Urinary bladder (tissue), 4 donors: ENCODE data around the gene GRIK1. TPM values are rescaled to one million over a fixed set of nuclear protein-coding genes. Genes with fewer than 3 reads are reported as not detected.

Experiments used
- DNase-seq: peaks from one replicate; pipeline ENCODE4 v3.0.0-alpha.2; 2015; ENCODE audit errors: extremely low spot score
- H3K27ac ChIP-seq: one replicate; pipeline ENCODE4 v1.5.1; 2013; ENCODE audit warnings: low read depth, mild to moderate bottlenecking, moderate library complexity
- H3K36me3 ChIP-seq: one replicate; pipeline ENCODE4 v1.6.1; 2013; ENCODE audit warnings: mild to moderate bottlenecking, moderate library complexity; ENCODE audit not compliant: insufficient read depth
- H3K4me1 ChIP-seq: one replicate; pipeline ENCODE4 v1.6.1; 2013; ENCODE audit warnings: mild to moderate bottlenecking, moderate library complexity; ENCODE audit not compliant: insufficient read depth
- H3K4me3 ChIP-seq: one replicate; pipeline ENCODE4 v1.5.1; 2013; ENCODE audit warnings: low read depth, low read length
- WGBS: extraction: QIAGEN DNeasy Blood & Tissue Kit; methylation state at CpG from one replicate; pipeline ENCODE4 v1.1.7; 2013; 5-methylcytosine and 5-hydroxymethylcytosine counted together
- polyA plus RNA-seq: library from polyadenylated mRNA; stranded (reverse); fragments of 200-250 nt; gene quantifications from one replicate; pipeline ENCODE4 v1.2.3, GENCODE V29; 2013
- total RNA-seq: library from RNA; depleted of rRNA; stranded (reverse); fragments of >200 nt; gene quantifications from one replicate; pipeline ENCODE4 v1.2.3, GENCODE V29; 2014
- donor health status: healthy with polysubstance abuse.
- donor health status: healthy.

Gene GRIK1
- total and polyA plus RNA-seq, 2 donors, result 1.7 to 3.8 TPM

- Histone ChIP-seq H3K27ac (no peak overlapping the region), H3K36me3 (no peaks in the 10 kb centered on the region), H3K4me1 (no peaks in the 10 kb centered on the region), H3K4me3 (no peak overlapping the region)
- 81% methylated on average over 4 of the region's 4 CpGs for WGBS
- no peak for DNase-seq
Measured at GRCh38 chr21:29671728-29672127, 268.1 kb downstream of the GRIK1 start.

- H3K27ac ChIP-seq, result no peak overlapping the region
- no peaks in the 10 kb centered on the region for H3K36me3 ChIP-seq
- H3K4me1 ChIP-seq, result no peaks in the 10 kb centered on the region
- WGBS, result 88% methylated on average over 2 of the region's 2 CpGs
- DNase-seq, result no peak
- no peak overlapping the region for H3K4me3 ChIP-seq
Measured at GRCh38 chr21:29670228-29670627, 269.6 kb downstream of the GRIK1 start.

GRCh38 chr21:29669416-29669815, 270.4 kb downstream of the GRIK1 start:
- Histone ChIP-seq H3K36me3 (no peaks in the 10 kb centered on the region), H3K27ac (no peak overlapping the region), H3K4me1 (no peaks in the 10 kb centered on the region), H3K4me3 (no peak overlapping the region)
- WGBS, result 81% methylated on average over 2 of the region's 2 CpGs
- no peak for DNase-seq

GRCh38 chr21:29667651-29668050, 272.1 kb downstream of the GRIK1 start:
- no peak overlapping the region for H3K4me3 ChIP-seq
- no peak overlapping the region for H3K27ac ChIP-seq
- no peaks in the 10 kb centered on the region for H3K36me3 ChIP-seq
- WGBS, result 84% methylated on average over 3 of the region's 3 CpGs
- H3K4me1 ChIP-seq, result no peaks in the 10 kb centered on the region
- no peak for DNase-seq

DNA sequence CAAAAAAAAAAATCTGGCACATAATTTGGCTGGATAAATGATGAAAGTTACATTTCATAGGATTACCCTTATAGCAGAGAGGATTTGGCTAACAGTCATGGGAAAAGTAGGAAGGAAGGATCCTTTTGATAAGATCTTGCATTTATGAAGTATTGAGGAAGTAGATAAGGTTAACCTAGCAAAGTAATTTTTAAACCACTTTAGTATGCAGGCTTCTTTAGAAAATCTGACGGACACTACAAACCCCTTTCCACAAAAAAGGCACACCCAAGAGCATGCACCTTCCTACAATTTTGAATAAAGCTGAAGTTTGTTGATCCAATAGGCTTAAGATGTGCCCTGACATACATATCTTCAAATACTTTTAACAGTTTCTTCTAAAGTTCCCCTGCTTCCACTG, 275.2 kb downstream of the GRIK1 start:
- no peaks in the 10 kb centered on the region for H3K36me3 ChIP-seq
- no peak for DNase-seq
- WGBS, result 51% methylated on average over 1 of the region's 1 CpG
- no peak overlapping the region for H3K4me3 ChIP-seq
- H3K27ac ChIP-seq, result no peak overlapping the region
- H3K4me1 ChIP-seq, result no peaks in the 10 kb centered on the region

GRCh38 chr21:29661672-29662442, 277.9 kb downstream of the GRIK1 start:
- no peak overlapping the region for H3K27ac ChIP-seq
- H3K36me3 ChIP-seq, result no peaks in the 10 kb centered on the region
- no peaks in the 10 kb centered on the region for H3K4me1 ChIP-seq
- no peak overlapping the region for H3K4me3 ChIP-seq
- DNase-seq, result no peak
- 86% methylated on average over 3 of the region's 3 CpGs for WGBS

- no peak overlapping the region for H3K27ac ChIP-seq
- H3K4me3 ChIP-seq, result no peak overlapping the region
- no peaks in the 10 kb centered on the region for H3K36me3 ChIP-seq
- WGBS, result 92% methylated on average over 2 of the region's 2 CpGs
- no peak for DNase-seq
- H3K4me1 ChIP-seq, result no peaks in the 10 kb centered on the region
Measured at GRCh38 chr21:29660047-29660720, 279.6 kb downstream of the GRIK1 start.

DNA sequence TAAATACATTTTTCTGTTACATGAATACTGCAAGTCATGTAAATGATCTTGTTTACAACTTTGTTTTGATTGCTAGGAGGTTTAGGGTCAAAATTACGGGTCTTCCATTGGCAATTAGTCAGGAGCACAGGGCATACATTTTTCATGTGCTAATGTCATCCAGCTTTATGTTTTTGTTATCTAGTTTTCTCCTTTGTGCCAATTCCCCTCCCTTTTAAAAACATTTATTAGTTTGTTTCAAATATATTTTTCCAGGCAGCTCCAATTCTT, 280.9 kb downstream of the GRIK1 start:
- DNase-seq, result no peak
- Histone ChIP-seq H3K36me3 (no peaks in the 10 kb centered on the region), H3K27ac (no peak overlapping the region), H3K4me1 (no peaks in the 10 kb centered on the region), H3K4me3 (no peak overlapping the region)
- WGBS, result 45% methylated on average over 1 of the region's 1 CpG

DNA sequence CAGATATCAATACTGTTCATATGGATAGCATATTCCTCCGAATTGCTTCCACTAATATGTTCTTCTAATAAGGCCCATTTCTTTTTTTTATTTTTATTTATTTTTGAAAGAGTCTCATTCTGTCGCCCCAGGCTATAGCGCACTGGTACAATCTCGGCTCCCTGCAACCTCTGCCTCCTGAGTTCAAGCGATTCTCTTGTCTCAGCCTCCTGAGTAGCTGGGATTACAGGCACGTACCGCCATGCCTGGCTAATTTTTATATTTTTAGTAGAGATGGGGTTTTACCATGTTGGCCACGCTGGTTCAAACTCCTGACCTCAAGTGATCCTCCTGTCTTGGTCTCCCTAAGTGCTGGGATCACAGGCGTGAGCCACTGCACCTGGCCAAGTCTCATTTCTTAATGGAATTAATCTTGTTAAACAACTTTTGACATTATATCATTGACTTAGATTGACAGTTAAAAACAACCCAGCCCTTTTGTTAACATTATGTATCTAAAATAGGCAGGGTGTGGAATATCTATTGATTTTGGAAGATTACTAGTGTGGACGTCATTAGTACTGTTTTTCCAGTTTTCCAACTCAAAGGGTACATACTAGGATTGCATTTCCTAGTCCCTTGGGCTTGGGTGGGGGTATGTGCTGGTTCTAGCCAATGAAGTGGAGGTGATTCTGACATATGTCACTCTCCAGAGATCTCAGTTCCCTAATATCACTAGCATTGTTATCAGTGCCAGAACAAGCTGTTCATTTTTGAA, 281.4 kb downstream of the GRIK1 start:
- no peak overlapping the region for H3K4me3 ChIP-seq
- DNase-seq, result no peak
- H3K4me1 ChIP-seq, result no peaks in the 10 kb centered on the region
- H3K36me3 ChIP-seq, result no peaks in the 10 kb centered on the region
- no peak overlapping the region for H3K27ac ChIP-seq
- 94% methylated on average over 10 of the region's 10 CpGs for WGBS

DNA sequence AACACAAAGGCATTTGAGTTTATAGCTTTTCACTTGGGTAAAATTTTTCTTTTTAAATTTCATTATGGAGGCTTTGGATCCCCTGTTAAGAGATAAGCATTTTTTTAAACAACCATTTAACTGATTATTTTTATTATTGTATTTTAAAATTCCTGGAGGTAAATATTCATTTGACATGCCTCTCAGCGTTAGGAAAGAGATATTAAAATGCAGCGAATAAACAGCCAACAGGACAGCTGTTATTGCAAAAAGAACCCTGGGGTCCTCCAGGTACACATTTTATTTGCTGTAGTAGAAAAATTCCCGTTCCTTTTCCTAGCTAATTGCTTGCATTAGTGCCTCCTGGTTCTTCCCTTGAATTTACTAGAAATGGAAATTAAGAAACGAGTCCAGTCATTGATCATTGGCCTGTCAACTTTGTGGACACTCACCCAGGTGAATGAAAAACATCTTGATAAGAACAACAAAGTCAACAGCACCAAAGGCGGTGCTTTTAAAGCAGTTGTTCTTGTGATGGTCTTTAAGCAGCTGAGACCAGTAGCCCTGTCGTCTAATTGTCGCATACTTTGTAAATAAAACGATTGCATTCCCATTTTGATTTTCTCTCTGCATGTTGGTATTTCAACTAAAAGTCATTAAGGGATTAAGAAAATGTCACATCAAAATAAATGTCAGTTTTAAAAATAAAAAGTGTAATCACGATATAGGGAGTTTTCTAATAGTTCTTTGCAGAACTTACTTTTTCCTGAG, 282.4 kb downstream of the GRIK1 start:
- no peaks in the 10 kb centered on the region for H3K36me3 ChIP-seq
- 73% methylated on average over 9 of the region's 9 CpGs for WGBS
- H3K27ac ChIP-seq, result no peak overlapping the region
- no peak for DNase-seq
- no peak overlapping the region for H3K4me3 ChIP-seq
- H3K4me1 ChIP-seq, result no peaks in the 10 kb centered on the region

- 59% methylated on average over 6 of the region's 6 CpGs for WGBS
- DNase-seq, result no peak
- Histone ChIP-seq H3K27ac (no peak overlapping the region), H3K4me3 (no peak overlapping the region), H3K4me1 (no peaks in the 10 kb centered on the region), H3K36me3 (no peaks in the 10 kb centered on the region)
Measured at GRCh38 chr21:29656504-29657239, 283.1 kb downstream of the GRIK1 start.

DNA sequence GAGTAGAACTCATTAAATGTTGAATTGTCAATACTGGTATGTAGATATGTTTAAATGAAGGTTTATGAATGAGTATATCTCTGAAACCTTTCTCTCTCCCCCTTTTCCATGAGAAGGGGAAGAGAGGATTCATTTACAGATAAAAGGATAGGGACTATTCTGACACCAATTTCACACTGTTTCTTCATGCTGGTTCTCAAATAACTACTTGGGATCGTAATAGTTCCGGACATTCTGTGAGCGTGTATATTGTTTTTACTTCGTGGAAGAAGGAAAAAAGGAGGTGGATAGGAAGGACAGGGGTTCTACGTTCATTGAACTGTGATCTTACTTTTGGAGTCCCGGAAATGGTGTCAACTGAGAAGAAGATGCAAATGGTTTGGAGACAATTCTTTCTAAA, 284.2 kb downstream of the GRIK1 start:
- DNase-seq, result no peak
- 94% methylated on average over 6 of the region's 6 CpGs for WGBS
- H3K27ac ChIP-seq, result no peak overlapping the region
- H3K4me3 ChIP-seq, result no peak overlapping the region
- no peaks in the 10 kb centered on the region for H3K4me1 ChIP-seq
- H3K36me3 ChIP-seq, result no peaks in the 10 kb centered on the region

GRCh38 chr21:29654855-29655254, 284.9 kb downstream of the GRIK1 start:
- H3K4me3 ChIP-seq, result no peak overlapping the region
- no peak overlapping the region for H3K27ac ChIP-seq
- no peaks in the 10 kb centered on the region for H3K36me3 ChIP-seq
- DNase-seq, result no peak
- 93% methylated on average over 3 of the region's 3 CpGs for WGBS
- H3K4me1 ChIP-seq, result no peaks in the 10 kb centered on the region
